PC-3 (cell line): ENCODE results near the gene OGFRL1. TPM values are rescaled to one million over a fixed set of nuclear protein-coding genes. Genes with fewer than 3 reads are reported as not detected.
A peak's percentile ranks its signal among the peaks of the same experiment; 100 is the strongest.

ENCODE experiments used
- ATAC-seq: fragments of 200-7000 bp; cut with Tn5 transposase; 2 replicates; pipeline ENCODE4 v1.9.1; 2020; ENCODE audit warnings: mild to moderate bottlenecking, moderate library complexity
- BruUV-seq: library from RNA; stranded (reverse); fragments of 400-500 nt; replicated peaks from 2 replicates; lab custom pipeline; 2021; lab: Mats Ljungman, UMichigan
- CTCF ChIA-PET: fragments of 300-600 bp; sonication (Branson Sonifier 250); formaldehyde crosslinking; loops from one replicate; lab custom pipeline; 2022; ENCODE audit warnings: antibody characterized with exemption; lab: Charles Lee
- POLR2A ChIA-PET: fragments of 300-600 bp; sonication (Branson Sonifier 250); formaldehyde crosslinking; loops from one replicate; lab custom pipeline; 2022; ENCODE audit warnings: antibody characterized with exemption; ENCODE audit not compliant: unreplicated experiment; lab: Charles Lee
- DNase-seq: peaks from one replicate; pipeline ENCODE4 v3.0.0-alpha.2; 2015
- H2AFZ ChIP-seq: fragments of 300-600 bp; sonication (generic); 2 replicates; pipeline ENCODE4 v1.6.0; 2016; ENCODE audit warnings: antibody characterized with exemption, low read length
- H3F3A ChIP-seq: fragments of 300-600 bp; sonication (generic); one replicate; pipeline ENCODE4 v1.6.0; 2017; ENCODE audit warnings: antibody characterized with exemption, low read length, control low read depth, mild to moderate bottlenecking; ENCODE audit not compliant: unreplicated experiment
- H3K27ac ChIP-seq: fragments of 300-600 bp; sonication (generic); 2 replicates; pipeline ENCODE4 v1.5.1; 2016; ENCODE audit warnings: mild to moderate bottlenecking, low read length
- H3K27me3 ChIP-seq: fragments of 300-600 bp; sonication (generic); 2 replicates; pipeline ENCODE4 v1.6.1; 2016; ENCODE audit warnings: low read length, mixed read lengths
- H3K36me3 ChIP-seq: fragments of 300-600 bp; sonication (generic); 2 replicates; pipeline ENCODE4 v1.6.1; 2016; ENCODE audit warnings: low read depth, mixed run types, low read length, mixed read lengths
- H3K4me1 ChIP-seq: fragments of 300-600 bp; sonication (generic); 2 replicates; pipeline ENCODE4 v1.5.1; 2016; ENCODE audit warnings: low read length; ENCODE audit not compliant: insufficient read depth
- H3K4me2 ChIP-seq: fragments of 300-600 bp; sonication (generic); 2 replicates; pipeline ENCODE4 v1.6.0; 2016; ENCODE audit warnings: low read length
- H3K4me3 ChIP-seq: fragments of 300-600 bp; sonication (generic); 2 replicates; pipeline ENCODE4 v1.5.1; 2016; ENCODE audit warnings: mild to moderate bottlenecking, low read length, mixed read lengths
- H3K79me2 ChIP-seq: fragments of 300-600 bp; sonication (generic); 2 replicates; pipeline ENCODE4 v1.6.1; 2017; ENCODE audit warnings: low read length, mixed read lengths
- H3K9ac ChIP-seq: fragments of 300-600 bp; sonication (generic); 2 replicates; pipeline ENCODE4 v1.6.0; 2016; ENCODE audit warnings: mild to moderate bottlenecking, low read length
- H3K9me2 ChIP-seq: fragments of 300-600 bp; sonication (generic); replicated peaks from 2 replicates; pipeline ENCODE4 v1.6.1; 2016; ENCODE audit warnings: mixed run types, low read length, mixed read lengths
- H3K9me3 ChIP-seq: fragments of 300-600 bp; sonication (generic); 2 replicates; pipeline ENCODE4 v1.6.1; 2016; ENCODE audit warnings: low read length, mixed read lengths
- H4K20me1 ChIP-seq: fragments of 300-600 bp; sonication (generic); 2 replicates; pipeline ENCODE4 v1.6.1; 2016; ENCODE audit warnings: low read length, mixed read lengths
- EZH2 ChIP-seq: fragments of 300-600 bp; sonication (generic); IDR thresholded peaks from one replicate; pipeline ENCODE4 v1.6.1; 2017; ENCODE audit warnings: antibody characterized with exemption, mild to moderate bottlenecking, low read length; ENCODE audit not compliant: unreplicated experiment
- EZH2phosphoT487 ChIP-seq: fragments of 300-600 bp; sonication (generic); IDR thresholded peaks from 2 replicates; pipeline ENCODE4 v1.6.1; 2018; ENCODE audit warnings: mild to moderate bottlenecking, antibody characterized with exemption, low read length, borderline replicate concordance
- intact Hi-C: fragments of 100-400 bp; cut with micrococcal nuclease; formaldehyde crosslinking; loops from 2 replicates; pipeline ENCODE4 v1.9.0; 2023
- total RNA-seq: library from RNA; depleted of rRNA; stranded (reverse); fragments of >200 nt; gene quantifications from 2 replicates; pipeline ENCODE4 v1.2.3, GENCODE V29; 2014
- TF ChIP-seq, protein P1 (sequence below): fragments of 300-600 bp; sonication (generic); conservative IDR thresholded peaks from 2 replicates; pipeline ENCODE4 v1.5.1; 2017; ENCODE audit warnings: antibody characterized with exemption, low read depth, mild to moderate bottlenecking, low read length

The OGFRL1 gene
- total RNA-seq, 1 experiment from 2014 or later, result 5.2 TPM

DNA sequence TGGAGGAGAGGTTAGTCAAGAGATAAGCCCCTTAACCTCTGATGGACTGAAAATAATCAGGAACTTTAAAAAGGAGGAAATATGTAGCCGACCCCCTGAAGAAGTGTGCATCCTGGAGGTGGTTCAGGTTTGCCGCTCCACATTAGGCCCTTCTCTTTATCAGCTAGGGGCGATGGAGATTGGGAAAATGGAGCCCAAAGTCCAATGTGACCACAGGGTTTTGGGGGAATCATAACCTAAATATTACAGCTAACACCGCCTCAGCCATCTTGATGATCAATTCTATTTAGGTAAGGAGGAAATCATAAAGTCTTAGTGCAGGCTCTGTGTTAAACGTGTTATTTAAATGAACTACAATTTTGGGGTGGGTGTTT lies 1.2 kb downstream of the OGFRL1 start:
- no peak for ATAC-seq
- H3K4me1 ChIP-seq, result peaks cover 24% of the 10 kb centered on the region
- peak overlapping the region; percentile 76 for H3K4me3 ChIP-seq
- H3K79me2 ChIP-seq, result peaks cover 22% of the 10 kb centered on the region
- DNase-seq, result no peak
- CTCF ChIA-PET, result no interaction called here
- no peak overlapping the region; the same call in 1 of the 2 replicates for H3K9ac ChIP-seq
- no peaks in the 10 kb centered on the region for H3F3A ChIP-seq
- no peaks in the 10 kb centered on the region for H3K36me3 ChIP-seq
- H3K9me2 ChIP-seq, result no peaks in the 10 kb centered on the region
- no peak overlapping the region for H3K27ac ChIP-seq
- TSS peak; percentile 55 for BruUV-seq
- H3K9me3 ChIP-seq, result no peaks in the 10 kb centered on the region
- POLR2A ChIA-PET, result no interaction called here
- TF ChIP-seq EZH2phosphoT487 (no peak), EZH2 (no peak)
- TF ChIP-seq, protein P1, sequence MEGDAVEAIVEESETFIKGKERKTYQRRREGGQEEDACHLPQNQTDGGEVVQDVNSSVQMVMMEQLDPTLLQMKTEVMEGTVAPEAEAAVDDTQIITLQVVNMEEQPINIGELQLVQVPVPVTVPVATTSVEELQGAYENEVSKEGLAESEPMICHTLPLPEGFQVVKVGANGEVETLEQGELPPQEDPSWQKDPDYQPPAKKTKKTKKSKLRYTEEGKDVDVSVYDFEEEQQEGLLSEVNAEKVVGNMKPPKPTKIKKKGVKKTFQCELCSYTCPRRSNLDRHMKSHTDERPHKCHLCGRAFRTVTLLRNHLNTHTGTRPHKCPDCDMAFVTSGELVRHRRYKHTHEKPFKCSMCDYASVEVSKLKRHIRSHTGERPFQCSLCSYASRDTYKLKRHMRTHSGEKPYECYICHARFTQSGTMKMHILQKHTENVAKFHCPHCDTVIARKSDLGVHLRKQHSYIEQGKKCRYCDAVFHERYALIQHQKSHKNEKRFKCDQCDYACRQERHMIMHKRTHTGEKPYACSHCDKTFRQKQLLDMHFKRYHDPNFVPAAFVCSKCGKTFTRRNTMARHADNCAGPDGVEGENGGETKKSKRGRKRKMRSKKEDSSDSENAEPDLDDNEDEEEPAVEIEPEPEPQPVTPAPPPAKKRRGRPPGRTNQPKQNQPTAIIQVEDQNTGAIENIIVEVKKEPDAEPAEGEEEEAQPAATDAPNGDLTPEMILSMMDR, result no peak
- no peak overlapping the region for H2AFZ ChIP-seq
- no peaks in the 10 kb centered on the region for H3K27me3 ChIP-seq
- H3K4me2 ChIP-seq, result peak overlapping the region; percentile 85
- intact Hi-C loops, result loop anchor here (5.0 kb wide), 1 partner anchor 97 kb away; no protein-coding TSS in a partner anchor
- H4K20me1 ChIP-seq, result no peaks in the 10 kb centered on the region

GRCh38 chr6:71290611-71291010 lies 2.0 kb downstream of the OGFRL1 start:
- no TSS peak for BruUV-seq
- DNase-seq, result no peak
- ChIA-PET CTCF (no interaction called here), POLR2A (no interaction called here)
- peaks cover 24% of the 10 kb centered on the region for H3K4me1 ChIP-seq
- no peaks in the 10 kb centered on the region for H3K9me2 ChIP-seq
- H3K27me3 ChIP-seq, result no peaks in the 10 kb centered on the region
- no peak for ATAC-seq
- peak overlapping the region; percentile 85; the same call in 1 of the 2 replicates for H3K4me2 ChIP-seq
- TF ChIP-seq EZH2 (no peak), EZH2phosphoT487 (no peak)
- TF ChIP-seq, protein P1, result no peak
- intact Hi-C loops, result no loop called here
- H3K4me3 ChIP-seq, result no peak overlapping the region
- H3K79me2 ChIP-seq, result peaks cover 22% of the 10 kb centered on the region
- no peaks in the 10 kb centered on the region for H4K20me1 ChIP-seq
- H2AFZ ChIP-seq, result no peak overlapping the region
- H3K9me3 ChIP-seq, result no peaks in the 10 kb centered on the region
- no peak overlapping the region for H3K9ac ChIP-seq
- H3K27ac ChIP-seq, result no peak overlapping the region
- no peaks in the 10 kb centered on the region for H3F3A ChIP-seq
- no peaks in the 10 kb centered on the region for H3K36me3 ChIP-seq

- BruUV-seq, result no TSS peak
- H3K9me2 ChIP-seq, result no peaks in the 10 kb centered on the region
- intact Hi-C loops, result no loop called here
- ATAC-seq, result no peak
- ChIA-PET POLR2A (no interaction called here), CTCF (no interaction called here)
- no peaks in the 10 kb centered on the region for H4K20me1 ChIP-seq
- TF ChIP-seq EZH2, result no peak
- TF ChIP-seq, protein P1, result no peak
- TF ChIP-seq EZH2phosphoT487, result no peak
- peaks cover 24% of the 10 kb centered on the region for H3K4me1 ChIP-seq
- no peaks in the 10 kb centered on the region for H3F3A ChIP-seq
- peaks cover 22% of the 10 kb centered on the region for H3K79me2 ChIP-seq
- 0 out of 2 replicates have a peak, but pooled peaks cover 5% of the 10 kb centered on the region for H3K36me3 ChIP-seq
- no peaks in the 10 kb centered on the region for H3K27me3 ChIP-seq
- no peaks in the 10 kb centered on the region for H3K9me3 ChIP-seq
- no peak for DNase-seq
- no peak overlapping the region for H3K4me3 ChIP-seq
- H3K27ac ChIP-seq, result no peak overlapping the region
- H3K9ac ChIP-seq, result no peak overlapping the region
- no peak overlapping the region for H3K4me2 ChIP-seq
- no peak overlapping the region for H2AFZ ChIP-seq
Measured at GRCh38 chr6:71292001-71292400, 3.4 kb downstream of the OGFRL1 start.
